Measurements from ENCODE around the gene PODXL. TPM values are rescaled to one million over a fixed set of nuclear protein-coding genes. Genes with fewer than 3 reads are reported as not detected.
"Not testable (repeated sequence)": the region's sequence is repeated elsewhere in the genome, so short reads cannot be mapped to it uniquely, and the experiment has no call there.

Gene PODXL
- total RNA-seq, 6 experiments from 2014 or later: 10.4 to 23.2 (median 21.3) TPM

GRCh38 chr7:131471250-131472004 lies 85.0 kb downstream of the PODXL start:
- Mint-ChIP-seq H3K27ac (no peak overlapping the region), H3K27me3 (ENCODE audit: insufficient read depth) (no peaks in the 10 kb centered on the region; the same call in 1 of the 2 replicates), H3K9me3 (no peaks in the 10 kb centered on the region), H3K4me3 (no peak overlapping the region), H3K4me1 (ENCODE audit: low read depth) (no peaks in the 10 kb centered on the region), H3K36me3 (ENCODE audit: low read depth) (peaks cover 56% of the 10 kb centered on the region)
- TF ChIP-seq CTCF (IDR thresholded peaks at IDR 0.05): no peak
- no peak for DNase-seq

- H3K27ac Mint-ChIP-seq: no peak overlapping the region
- TF ChIP-seq CTCF (IDR thresholded peaks at IDR 0.05): no peak
- no peaks in the 10 kb centered on the region for H3K4me1 Mint-ChIP-seq (ENCODE audit: low read depth)
- no peaks in the 10 kb centered on the region; the same call in 1 of the 2 replicates for H3K27me3 Mint-ChIP-seq (ENCODE audit: insufficient read depth)
- no peak for DNase-seq
- no peaks in the 10 kb centered on the region for H3K9me3 Mint-ChIP-seq
- H3K36me3 Mint-ChIP-seq (ENCODE audit: low read depth): peaks cover 52% of the 10 kb centered on the region
- no peak overlapping the region for H3K4me3 Mint-ChIP-seq
Observed at GRCh38 chr7:131467788-131468187, 88.6 kb downstream of the PODXL start.

- Mint-ChIP-seq H3K4me3 (no peak overlapping the region), H3K36me3 (ENCODE audit: low read depth) (peaks cover 55% of the 10 kb centered on the region), H3K27ac (no peak overlapping the region), H3K9me3 (no peaks in the 10 kb centered on the region), H3K27me3 (ENCODE audit: insufficient read depth) (no peaks in the 10 kb centered on the region; the same call in 1 of the 2 replicates), H3K4me1 (ENCODE audit: low read depth) (no peaks in the 10 kb centered on the region)
- no peak for DNase-seq
- no peak for TF ChIP-seq CTCF (IDR thresholded peaks at IDR 0.05)
Observed at GRCh38 chr7:131466735-131467365, 89.6 kb downstream of the PODXL start.

GRCh38 chr7:131462715-131463114 lies 93.7 kb downstream of the PODXL start:
- not testable (repeated sequence) for H3K4me3 Mint-ChIP-seq; H3K27me3 Mint-ChIP-seq (ENCODE audit: insufficient read depth); DNase-seq; H3K27ac Mint-ChIP-seq; H3K9me3 Mint-ChIP-seq
- peaks cover 23% of the 10 kb centered on the region for H3K4me1 Mint-ChIP-seq (ENCODE audit: low read depth)
- H3K36me3 Mint-ChIP-seq (ENCODE audit: low read depth): peaks cover 35% of the 10 kb centered on the region

GRCh38 chr7:131462059-131462458 lies 94.4 kb downstream of the PODXL start:
- H3K27me3 Mint-ChIP-seq (ENCODE audit: insufficient read depth): peaks cover 3% of the 10 kb centered on the region; the same call in 1 of the 2 replicates

More at GRCh38 chr7:131462059-131462458, 94.4 kb downstream of the PODXL start:
- Mint-ChIP-seq H3K27ac (no peak overlapping the region), H3K4me3 (no peak overlapping the region), H3K4me1 (ENCODE audit: low read depth) (peaks cover 24% of the 10 kb centered on the region), H3K36me3 (ENCODE audit: low read depth) (peaks cover 34% of the 10 kb centered on the region), H3K9me3 (no peaks in the 10 kb centered on the region)
- TF ChIP-seq CTCF (IDR thresholded peaks at IDR 0.05): no peak
- DNase-seq: no peak
